ENCODE measurements around the gene EHBP1. TPM values are rescaled to one million over a fixed set of nuclear protein-coding genes. Genes with fewer than 3 reads are reported as not detected.

Gene EHBP1
- total RNA-seq, 1 donor from 2014 or later, result 63.4 TPM

DNA sequence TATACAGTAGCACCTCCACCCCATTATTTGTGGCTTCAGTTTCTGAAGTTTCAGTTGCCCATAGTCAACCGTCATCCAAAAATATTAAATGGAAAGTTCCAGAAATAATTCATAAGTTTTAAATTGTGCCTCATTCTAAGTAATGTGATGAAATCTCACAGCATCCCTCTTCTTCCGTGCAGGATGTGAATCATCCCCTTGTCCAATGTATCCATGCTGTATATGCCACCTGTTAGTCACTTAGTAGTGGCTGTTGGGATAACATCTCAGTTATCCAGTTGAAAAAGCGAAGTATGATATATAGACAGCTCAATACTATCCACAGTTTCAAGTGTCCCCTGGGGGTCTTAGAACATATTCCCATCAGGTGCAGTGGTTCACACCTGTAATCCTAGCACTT, 226.0 kb downstream of the EHBP1 start:
- Mint-ChIP-seq H3K27ac (ENCODE audit: unreplicated experiment) (no peak overlapping the region), H3K27me3 (ENCODE audit: unreplicated experiment) (no peaks in the 10 kb centered on the region), H3K4me1 (ENCODE audit: low read depth, unreplicated experiment) (peaks cover 7% of the 10 kb centered on the region), H3K4me3 (ENCODE audit: unreplicated experiment) (no peak overlapping the region), H3K9me3 (ENCODE audit: unreplicated experiment) (no peaks in the 10 kb centered on the region), H3K36me3 (ENCODE audit: unreplicated experiment) (no peaks in the 10 kb centered on the region)
- TF ChIP-seq, protein P1, sequence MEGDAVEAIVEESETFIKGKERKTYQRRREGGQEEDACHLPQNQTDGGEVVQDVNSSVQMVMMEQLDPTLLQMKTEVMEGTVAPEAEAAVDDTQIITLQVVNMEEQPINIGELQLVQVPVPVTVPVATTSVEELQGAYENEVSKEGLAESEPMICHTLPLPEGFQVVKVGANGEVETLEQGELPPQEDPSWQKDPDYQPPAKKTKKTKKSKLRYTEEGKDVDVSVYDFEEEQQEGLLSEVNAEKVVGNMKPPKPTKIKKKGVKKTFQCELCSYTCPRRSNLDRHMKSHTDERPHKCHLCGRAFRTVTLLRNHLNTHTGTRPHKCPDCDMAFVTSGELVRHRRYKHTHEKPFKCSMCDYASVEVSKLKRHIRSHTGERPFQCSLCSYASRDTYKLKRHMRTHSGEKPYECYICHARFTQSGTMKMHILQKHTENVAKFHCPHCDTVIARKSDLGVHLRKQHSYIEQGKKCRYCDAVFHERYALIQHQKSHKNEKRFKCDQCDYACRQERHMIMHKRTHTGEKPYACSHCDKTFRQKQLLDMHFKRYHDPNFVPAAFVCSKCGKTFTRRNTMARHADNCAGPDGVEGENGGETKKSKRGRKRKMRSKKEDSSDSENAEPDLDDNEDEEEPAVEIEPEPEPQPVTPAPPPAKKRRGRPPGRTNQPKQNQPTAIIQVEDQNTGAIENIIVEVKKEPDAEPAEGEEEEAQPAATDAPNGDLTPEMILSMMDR (IDR thresholded peaks at IDR 0.05; ENCODE audit: partially characterized antibody, unreplicated experiment), result no peak
- no peak for DNase-seq

DNA sequence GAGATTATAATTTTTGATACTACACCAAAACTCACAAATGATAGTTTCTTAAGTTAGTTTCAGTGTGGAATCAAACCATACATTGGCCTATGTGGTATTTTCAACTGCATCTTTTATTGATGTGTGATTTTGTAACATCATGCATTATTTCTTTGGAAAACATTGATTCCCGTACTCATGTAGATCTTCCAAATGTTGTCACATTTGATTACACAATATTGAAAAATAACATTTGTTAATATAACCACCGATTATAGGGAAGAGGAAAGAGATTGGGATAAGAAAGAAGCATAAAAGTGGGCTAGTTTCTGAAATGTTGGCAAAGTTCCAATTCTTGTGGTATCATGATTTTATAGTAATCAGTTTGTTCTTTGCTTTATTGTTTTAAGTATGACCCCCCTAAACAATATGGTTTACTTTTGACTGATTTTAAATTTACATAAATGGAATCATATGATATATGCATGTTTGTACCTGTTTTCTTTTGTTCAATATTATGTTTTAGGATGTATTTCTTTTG, 227.9 kb downstream of the EHBP1 start:
- Mint-ChIP-seq H3K27ac (ENCODE audit: unreplicated experiment) (no peak overlapping the region), H3K36me3 (ENCODE audit: unreplicated experiment) (no peaks in the 10 kb centered on the region), H3K4me3 (ENCODE audit: unreplicated experiment) (no peak overlapping the region), H3K9me3 (ENCODE audit: unreplicated experiment) (no peaks in the 10 kb centered on the region), H3K27me3 (ENCODE audit: unreplicated experiment) (no peaks in the 10 kb centered on the region), H3K4me1 (ENCODE audit: low read depth, unreplicated experiment) (peaks cover 7% of the 10 kb centered on the region)
- TF ChIP-seq, protein P1 (IDR thresholded peaks at IDR 0.05; ENCODE audit: partially characterized antibody, unreplicated experiment), result no peak
- no peak for DNase-seq

DNA sequence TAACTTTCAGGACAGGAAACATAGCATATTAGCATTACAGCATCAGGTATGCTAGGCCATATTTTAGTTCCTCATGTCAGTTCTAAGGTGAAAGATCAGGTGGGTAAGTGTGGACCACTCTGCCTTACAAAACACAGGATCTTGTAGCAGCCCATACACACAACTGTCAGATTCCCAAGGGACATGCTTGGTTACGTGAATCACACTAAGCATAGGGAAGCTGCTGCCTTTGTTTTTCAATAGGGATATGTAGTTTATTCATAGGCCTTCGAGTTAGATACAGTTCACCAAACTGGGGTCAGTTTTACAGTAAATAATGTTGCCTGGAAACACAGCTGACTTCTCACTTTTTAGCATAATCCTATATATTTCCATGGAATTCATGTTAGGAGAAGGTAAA, 229.0 kb downstream of the EHBP1 start:
- DNase-seq, result no peak
- H3K4me1 Mint-ChIP-seq (ENCODE audit: low read depth, unreplicated experiment), result peaks cover 7% of the 10 kb centered on the region
- TF ChIP-seq, protein P1 (IDR thresholded peaks at IDR 0.05; ENCODE audit: partially characterized antibody, unreplicated experiment), result no peak
- H3K27ac Mint-ChIP-seq (ENCODE audit: unreplicated experiment), result no peak overlapping the region
- no peaks in the 10 kb centered on the region for H3K9me3 Mint-ChIP-seq (ENCODE audit: unreplicated experiment)
- no peaks in the 10 kb centered on the region for H3K27me3 Mint-ChIP-seq (ENCODE audit: unreplicated experiment)
- no peaks in the 10 kb centered on the region for H3K36me3 Mint-ChIP-seq (ENCODE audit: unreplicated experiment)
- H3K4me3 Mint-ChIP-seq (ENCODE audit: unreplicated experiment), result no peak overlapping the region

DNA sequence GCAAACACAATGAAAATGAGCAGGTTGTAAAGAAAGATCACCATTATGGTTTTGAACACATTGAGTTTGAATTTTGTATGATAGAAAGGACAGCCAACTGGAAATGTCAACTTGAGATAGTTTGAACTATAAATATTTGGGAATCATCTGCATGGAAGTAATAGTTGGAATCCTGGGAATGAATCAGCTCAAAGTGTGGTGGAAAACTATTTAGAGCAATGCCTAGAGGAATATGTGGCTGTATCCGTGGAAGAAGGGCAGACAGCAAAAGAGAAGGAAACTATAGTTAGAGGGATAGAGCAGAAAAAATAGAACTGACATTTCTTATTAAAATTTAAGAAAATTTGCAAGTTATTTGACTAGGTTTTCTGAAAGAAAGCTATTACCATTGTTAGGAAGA, 232.6 kb downstream of the EHBP1 start:
- no peak for DNase-seq
- Mint-ChIP-seq H3K4me1 (ENCODE audit: low read depth, unreplicated experiment) (peaks cover 7% of the 10 kb centered on the region), H3K9me3 (ENCODE audit: unreplicated experiment) (no peaks in the 10 kb centered on the region), H3K36me3 (ENCODE audit: unreplicated experiment) (no peaks in the 10 kb centered on the region), H3K27ac (ENCODE audit: unreplicated experiment) (no peak overlapping the region), H3K27me3 (ENCODE audit: unreplicated experiment) (no peaks in the 10 kb centered on the region), H3K4me3 (ENCODE audit: unreplicated experiment) (no peak overlapping the region)
- TF ChIP-seq, protein P1 (IDR thresholded peaks at IDR 0.05; ENCODE audit: partially characterized antibody, unreplicated experiment), result no peak

DNA sequence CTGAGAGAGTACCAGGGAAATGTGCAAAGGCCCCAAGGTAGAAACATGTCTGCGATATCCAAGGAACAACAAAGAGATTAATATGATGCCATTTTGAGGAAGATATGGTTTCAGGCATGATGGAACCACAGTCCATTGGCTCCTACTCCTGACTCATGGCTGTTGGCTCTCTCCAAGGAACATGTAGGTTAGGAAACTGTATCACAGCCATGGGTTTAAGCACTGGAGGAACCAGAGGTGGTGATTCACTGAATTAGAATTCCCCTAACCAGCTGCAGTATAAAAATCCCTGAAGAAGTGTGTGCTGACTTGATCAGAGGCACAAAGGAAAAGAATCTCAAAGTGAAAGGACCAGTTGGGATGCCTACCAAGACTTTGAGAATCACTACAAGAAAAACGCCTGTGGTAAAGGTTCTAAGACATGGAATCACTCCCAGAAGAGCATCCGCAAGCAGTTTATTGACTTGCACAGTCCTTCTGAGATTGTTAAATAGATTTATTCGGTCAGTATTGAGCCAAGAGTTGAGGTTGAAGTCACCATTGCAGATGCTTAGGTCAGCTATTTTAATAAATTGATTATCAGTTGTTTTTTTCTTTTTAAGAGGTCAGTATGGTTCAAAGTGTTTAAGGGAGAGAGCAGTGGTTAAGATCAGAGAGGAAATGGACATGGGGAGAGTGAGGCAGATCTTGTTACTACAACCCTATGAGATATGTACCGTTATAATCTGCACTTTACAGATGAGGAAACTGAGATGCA, 234.4 kb downstream of the EHBP1 start:
- DNase-seq, result no peak
- Mint-ChIP-seq H3K27ac (ENCODE audit: unreplicated experiment) (no peak overlapping the region), H3K4me1 (ENCODE audit: low read depth, unreplicated experiment) (no peaks in the 10 kb centered on the region), H3K9me3 (ENCODE audit: unreplicated experiment) (no peaks in the 10 kb centered on the region), H3K36me3 (ENCODE audit: unreplicated experiment) (no peaks in the 10 kb centered on the region), H3K27me3 (ENCODE audit: unreplicated experiment) (no peaks in the 10 kb centered on the region), H3K4me3 (ENCODE audit: unreplicated experiment) (no peak overlapping the region)
- TF ChIP-seq, protein P1 (IDR thresholded peaks at IDR 0.05; ENCODE audit: partially characterized antibody, unreplicated experiment), result no peak

Data from glutamatergic neuron (in vitro differentiated cells).